ENCODE data around the gene ATG7.
"Not testable (repeated sequence)": the region's sequence is repeated elsewhere in the genome, so short reads cannot be mapped to it uniquely, and the experiment has no call there.

DNA sequence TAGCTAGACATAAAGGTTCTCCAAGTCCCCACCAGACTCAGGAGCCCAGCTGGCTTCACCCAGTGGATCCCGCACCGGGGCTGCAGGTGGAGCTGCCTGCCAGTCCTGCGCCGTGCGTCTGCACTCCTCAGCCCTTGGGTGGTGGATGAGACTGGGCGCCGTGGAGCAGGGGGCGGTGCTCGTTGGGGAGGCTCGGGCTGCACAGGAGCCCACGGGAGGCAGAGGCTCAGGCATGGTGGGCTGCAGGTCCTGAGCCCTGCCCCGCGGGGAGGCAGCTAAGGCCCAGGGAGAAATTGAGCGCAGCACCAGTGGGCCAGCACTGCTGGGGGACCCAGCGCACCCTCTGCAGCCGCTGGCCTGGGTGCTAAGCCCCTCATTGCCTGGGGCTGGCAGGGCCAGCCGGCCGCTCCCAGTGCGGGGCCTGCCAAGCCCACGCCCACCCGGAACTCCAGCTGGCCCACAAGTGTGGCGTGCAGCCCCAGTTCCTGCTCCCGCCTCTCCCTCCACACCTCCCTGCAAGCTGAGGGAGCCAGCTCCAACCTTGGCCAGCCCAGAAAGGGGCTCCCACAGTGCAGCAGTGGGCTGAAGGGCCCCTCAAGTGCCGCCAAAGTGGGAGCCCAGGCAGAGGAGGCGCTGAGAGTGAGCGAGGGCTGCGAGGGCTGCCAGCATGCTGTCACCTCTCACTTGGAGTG is 241.1 kb downstream of the ATG7 start:
- TF ChIP-seq, protein P1, sequence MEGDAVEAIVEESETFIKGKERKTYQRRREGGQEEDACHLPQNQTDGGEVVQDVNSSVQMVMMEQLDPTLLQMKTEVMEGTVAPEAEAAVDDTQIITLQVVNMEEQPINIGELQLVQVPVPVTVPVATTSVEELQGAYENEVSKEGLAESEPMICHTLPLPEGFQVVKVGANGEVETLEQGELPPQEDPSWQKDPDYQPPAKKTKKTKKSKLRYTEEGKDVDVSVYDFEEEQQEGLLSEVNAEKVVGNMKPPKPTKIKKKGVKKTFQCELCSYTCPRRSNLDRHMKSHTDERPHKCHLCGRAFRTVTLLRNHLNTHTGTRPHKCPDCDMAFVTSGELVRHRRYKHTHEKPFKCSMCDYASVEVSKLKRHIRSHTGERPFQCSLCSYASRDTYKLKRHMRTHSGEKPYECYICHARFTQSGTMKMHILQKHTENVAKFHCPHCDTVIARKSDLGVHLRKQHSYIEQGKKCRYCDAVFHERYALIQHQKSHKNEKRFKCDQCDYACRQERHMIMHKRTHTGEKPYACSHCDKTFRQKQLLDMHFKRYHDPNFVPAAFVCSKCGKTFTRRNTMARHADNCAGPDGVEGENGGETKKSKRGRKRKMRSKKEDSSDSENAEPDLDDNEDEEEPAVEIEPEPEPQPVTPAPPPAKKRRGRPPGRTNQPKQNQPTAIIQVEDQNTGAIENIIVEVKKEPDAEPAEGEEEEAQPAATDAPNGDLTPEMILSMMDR (IDR thresholded peaks at IDR 0.05), result not testable (repeated sequence)
- TF ChIP-seq EZH2, EZH2phosphoT487 (IDR thresholded peaks at IDR 0.05): not testable (repeated sequence)

All from neural progenitor cell (in vitro differentiated cells).